DMS53 (cell line): ENCODE data around the gene MDH2.
A peak's percentile ranks its signal among the peaks of the same experiment; 100 is the strongest.
"Not testable (repeated sequence)": the region's sequence is repeated elsewhere in the genome, so short reads cannot be mapped to it uniquely, and the experiment has no call there.

Experiments
- DNase-seq: peaks from one replicate; lab custom pipeline; 2025; lab: John Stamatoyannopoulos, UW

MDH2 gene

DNA sequence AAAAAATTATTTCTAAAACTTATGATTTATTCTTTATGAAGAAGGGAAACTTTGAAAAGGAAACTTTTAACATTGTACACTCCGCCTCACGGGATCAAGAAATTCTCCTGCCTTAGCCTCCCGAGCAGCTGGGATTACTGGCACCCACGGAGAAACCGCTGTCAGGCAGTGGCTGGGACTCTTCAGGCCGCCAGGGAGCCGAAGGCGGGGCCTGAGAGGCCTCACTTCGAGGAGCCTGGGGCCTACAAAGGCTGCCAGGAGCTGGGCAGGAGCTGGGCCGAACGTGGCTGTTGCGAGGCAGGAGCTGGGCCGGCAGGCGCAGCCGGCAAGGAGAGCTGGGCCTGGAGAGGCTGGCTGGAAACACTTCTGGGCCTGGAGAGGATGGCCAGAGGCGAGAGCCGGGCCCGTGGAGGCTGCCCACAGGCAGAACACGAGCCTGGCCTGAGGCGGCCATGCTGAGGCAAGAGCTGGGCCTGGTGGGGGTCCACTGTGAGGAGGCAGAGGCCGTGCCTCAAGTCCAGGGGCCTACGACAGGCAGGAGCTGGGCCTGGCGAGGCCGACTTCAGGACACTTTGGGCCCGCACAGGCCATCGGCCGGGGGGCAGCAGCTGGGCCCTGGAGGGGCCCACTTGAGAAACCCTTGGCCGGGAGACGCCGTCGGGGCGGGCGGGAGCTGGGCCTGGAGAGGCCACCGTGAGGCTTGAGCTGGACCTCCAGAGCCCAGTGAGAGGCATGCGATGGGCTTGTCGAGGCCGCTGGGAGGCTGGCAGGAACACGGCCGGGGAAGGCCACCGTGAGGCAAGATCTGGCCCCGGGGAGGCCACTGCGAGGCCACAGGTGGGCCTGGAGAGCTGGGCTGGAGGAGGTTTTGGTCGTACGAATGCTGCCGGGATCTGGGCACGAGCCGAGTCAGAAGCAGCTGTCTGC, 23.7 kb downstream of the MDH2 start:
- DNase-seq = no peak

DNA sequence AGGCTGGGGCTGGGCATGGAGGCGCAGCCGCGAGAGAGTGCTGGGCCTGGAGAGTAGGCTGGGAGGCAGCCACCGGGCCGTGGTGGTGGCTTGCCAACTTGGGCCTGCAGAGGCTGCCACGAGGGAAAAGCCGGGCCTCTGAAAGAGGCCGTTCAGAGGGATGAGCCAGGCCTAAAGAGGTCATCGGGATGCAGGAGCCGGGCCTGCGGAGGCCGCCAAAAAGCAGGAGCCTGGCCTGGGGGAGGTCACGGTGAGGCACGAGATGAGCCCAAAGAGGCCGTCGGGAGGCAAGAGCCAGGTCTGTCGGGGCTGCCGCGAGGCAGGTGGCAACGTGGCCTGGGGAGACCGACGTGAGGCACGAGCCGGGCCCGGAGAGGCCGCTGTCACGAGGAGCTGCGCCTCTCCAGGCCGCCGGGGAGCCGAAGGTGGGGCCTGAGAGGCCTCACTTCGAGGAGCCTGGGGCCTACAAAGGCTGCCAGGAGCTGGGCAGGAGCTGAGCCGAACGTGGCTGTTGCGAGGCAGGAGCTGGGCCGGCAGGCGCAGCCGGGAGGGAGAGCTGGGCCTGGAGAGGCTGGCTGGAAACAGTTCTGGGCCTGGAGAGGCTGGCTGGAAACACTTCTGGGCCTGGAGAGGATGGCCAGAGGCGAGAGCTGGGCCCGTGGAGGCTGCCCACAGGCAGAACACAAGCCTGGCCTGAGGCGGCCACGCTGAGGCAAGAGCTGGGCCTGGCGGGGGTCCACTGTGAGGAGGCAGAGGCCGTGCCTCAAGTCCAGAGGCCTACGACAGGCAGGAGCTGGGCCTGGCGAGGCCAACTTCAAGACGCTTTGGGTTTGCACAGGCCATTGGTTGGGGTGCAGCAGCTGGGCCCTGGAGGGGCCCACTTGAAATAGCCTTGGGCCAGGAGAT, 24.6 kb downstream of the MDH2 start:
- DNase-seq = no peak

DNA sequence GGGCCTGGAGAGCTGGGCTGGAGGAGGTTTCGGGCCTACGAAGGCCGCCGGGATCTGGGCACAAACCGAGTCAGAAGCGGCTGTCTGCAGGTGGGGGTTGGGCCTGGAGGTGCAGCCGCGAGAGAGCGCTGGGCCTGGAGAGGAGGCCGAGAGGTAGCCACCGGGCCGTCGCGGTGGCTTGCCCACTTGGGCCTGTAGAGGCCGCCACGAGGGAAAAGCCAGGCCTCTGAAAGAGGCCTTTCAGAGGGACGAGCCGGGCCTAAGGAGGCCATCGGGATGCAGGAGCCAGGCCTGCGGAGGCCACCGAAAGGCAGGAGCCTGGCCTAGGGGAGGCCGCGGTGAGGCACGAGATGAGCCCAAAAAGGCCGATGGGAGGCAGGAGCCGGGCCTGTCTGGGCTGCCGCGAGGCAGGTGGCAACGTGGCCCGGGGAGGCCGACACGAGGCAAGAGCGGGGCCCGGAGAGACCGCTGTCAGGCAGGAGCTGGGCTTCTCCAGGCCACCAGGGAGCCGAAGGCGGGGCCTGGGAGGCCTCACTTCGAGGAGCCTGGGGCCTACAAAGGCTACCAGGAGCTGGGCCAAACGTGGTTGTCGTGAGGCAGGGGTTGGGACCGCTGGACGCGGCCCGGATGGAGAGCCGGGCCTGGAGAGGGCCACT, 25.6 kb downstream of the MDH2 start:
- DNase-seq = no peak

DNA sequence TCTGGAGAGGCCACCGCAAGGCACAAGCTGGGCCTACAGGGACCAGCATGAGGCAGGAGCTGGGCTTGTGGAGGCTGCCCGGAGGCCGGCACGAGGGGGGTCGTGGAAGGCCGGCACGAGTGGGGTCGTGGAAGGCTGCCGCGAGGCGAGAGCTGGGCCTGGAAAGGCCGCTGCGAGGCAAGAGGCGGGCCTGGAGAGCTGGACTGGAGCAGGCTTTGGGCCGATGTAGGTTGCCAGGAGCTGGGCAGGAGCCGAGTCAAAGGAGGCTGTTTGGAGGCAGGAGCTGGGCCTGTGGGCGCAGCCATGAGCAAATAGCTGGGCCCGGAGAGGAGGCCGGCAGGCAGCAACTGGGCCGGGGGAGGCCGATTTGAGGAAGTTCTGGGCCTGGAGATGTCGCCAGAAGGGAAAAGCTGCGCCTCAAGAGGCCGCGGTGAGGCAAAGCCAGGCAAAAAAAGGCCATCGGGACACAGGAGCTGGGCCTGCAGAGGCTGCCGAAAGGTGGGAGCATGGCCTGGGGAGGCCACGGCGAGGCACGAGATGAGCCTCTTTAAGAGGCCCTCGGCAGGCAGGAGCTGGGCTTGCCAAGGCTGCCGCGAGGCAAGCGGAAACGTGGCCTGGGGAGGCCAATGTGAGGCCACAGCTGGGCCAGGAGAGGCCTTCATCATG, 26.5 kb downstream of the MDH2 start:
- no peak for DNase-seq

DNA sequence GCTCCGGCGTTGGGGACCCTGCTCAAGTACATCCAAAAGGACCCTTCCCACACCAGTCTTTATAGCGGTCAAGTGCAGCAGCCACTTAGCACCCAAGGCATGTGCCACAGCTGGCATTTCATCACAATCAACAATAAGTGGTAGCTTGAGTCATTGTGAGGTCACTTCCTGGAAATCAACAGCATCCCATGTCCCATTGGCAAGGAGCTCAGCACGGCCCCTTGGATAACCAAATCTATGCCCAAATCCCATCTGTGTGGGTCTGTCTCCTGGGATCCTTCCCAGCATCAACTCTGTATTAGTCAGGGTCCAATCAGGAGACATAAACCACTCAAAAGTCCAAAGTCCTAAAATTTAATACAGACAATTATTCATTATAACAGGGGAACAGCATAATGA, 27.1 kb downstream of the MDH2 start:
- peak; percentile 20 for DNase-seq

DNA sequence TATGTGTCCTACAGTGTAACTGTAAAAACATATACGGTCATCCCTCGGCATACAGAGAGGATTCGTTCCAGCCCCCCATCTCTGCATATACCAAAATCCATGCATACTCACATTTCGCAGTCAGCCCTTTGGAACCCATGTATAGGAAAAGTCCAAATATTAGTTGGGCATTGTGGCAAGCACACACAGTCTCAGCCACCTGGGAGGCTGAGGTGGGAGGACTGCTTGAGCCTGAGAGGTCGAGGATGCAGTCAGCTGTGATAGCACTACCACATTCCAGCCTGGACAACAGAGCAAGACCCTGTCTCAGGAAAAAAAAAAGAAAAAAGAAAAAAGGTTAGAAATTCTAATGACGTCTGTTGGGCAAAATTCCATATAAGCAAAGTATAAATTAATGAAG, 29.1 kb downstream of the MDH2 start:
- no peak for DNase-seq

DNA sequence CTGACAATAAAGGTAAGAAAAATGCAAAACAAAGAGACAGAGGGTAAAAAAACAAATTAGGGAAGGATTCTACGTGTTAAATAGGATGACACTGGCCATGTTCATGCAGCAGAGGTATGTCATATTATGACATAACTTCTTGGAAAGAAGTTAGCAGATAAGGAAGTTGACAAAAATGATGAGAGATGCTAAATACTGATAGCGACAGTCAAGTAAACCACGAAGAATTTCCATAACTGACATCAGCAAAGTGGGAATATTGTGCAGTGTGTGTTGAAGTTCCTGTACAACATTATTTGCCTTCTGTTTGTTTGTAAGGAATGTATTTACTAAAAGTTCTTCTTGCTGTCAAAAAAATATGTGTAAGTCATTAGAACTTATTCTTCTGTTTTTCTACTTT, 29.5 kb downstream of the MDH2 start:
- DNase-seq = no peak

DNA sequence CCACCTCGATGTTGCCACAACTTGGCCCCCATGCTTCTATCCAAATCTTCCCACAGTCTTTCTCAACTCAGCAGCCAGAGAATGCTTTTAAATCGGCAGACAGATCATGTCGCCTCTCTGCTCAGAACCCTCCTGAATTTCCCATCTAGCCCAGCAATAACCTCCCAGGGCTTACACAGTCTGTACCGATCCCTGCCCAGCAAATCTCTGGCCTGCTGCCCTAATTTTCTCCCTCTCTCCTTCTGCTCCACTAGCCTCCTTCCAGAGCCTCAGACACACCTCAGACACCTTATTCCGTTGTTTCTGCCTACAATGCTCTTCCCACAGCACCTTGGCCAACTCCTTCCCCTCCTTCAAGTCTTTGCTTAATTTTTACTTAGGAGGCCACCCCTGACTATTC, 32.3 kb downstream of the MDH2 start:
- DNase-seq = no peak

DNA sequence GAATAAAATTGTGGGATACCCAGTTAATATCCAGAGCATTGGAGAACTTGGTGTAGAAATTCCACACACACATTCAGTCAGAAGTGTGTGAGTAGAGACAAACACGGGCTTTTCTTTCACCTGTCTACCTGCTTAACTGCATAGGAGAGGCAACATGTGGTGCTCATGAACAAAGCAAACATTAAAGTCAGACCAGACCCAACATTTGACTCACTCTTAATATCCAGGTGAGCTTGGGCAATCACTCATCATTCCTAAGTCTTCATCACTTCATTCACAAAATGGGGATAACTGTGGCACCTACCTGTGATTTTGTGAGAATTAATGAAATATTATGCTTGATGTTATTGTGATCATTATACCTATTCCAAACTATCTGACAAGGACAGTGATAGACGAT, 36.2 kb downstream of the MDH2 start:
- DNase-seq = peak; percentile 44

DNA sequence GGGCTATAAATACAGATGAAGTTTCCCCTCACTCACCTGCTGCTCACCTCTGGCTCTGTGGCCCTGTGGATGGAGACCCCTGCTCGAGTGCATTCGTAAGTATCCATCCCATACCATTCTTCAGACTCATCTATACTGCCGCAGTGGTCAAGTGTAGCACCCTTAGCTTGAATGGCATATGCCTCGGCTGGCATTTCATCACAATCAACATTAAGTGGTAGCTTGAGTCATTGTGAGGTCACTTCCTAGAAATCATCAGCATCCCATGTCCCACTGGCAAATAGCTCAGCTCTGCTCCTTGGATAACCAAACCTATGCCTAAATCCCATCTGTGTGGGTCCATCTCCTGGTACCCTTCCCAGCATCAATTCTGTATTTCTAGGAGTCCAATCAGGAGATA, 38.2 kb downstream of the MDH2 start:
- no peak for DNase-seq

DNA sequence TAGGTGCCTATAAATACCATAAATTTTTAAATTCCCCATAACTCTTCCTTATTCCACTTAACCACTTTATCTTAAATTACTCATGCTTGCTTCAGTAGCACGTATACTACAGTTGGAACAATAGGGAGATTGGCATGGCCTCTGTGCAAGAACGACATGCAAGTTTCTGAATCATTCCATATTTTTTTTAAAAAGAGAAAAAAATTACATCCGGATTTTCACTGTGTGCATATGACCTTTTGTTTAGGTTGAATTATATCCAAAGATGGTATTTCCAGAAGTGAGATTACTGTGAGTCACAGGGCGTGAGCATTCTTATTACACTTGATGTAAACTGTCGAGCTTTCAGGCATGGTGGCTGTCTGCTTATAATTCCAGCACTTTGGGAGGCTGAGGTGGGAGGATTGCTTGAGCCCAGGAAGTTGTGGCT, 39.5 kb downstream of the MDH2 start:
- peak; percentile 73 for DNase-seq

DNA sequence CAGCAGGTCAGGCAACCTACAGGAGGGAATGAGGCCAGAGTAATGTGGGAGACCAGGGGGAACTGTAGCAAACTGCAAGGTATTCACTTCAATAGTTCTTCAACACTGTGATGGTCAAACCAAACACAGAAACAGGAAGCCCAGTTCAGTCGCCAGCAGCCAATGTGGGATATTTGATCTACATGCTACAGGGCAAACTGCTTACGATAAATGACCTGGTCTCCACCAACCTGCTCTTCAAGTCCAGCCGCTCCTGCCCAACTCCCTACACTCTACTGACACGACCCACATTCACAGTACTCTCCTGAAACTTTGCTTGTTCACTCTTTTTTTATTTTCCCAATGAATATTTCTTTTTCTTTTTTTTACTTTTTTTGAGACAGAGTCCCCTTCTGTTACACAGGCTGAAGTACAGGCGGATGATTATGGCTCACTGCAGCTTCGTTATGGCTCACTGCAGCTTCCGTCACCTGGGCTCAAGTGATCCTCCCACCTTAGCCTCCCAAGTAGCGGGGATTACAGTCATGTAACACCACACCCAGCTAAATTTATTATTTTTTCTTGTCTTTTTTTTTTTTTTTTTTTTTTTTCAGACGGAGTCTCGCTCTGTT, 42.1 kb downstream of the MDH2 start:
- DNase-seq = peak; percentile 70

DNA sequence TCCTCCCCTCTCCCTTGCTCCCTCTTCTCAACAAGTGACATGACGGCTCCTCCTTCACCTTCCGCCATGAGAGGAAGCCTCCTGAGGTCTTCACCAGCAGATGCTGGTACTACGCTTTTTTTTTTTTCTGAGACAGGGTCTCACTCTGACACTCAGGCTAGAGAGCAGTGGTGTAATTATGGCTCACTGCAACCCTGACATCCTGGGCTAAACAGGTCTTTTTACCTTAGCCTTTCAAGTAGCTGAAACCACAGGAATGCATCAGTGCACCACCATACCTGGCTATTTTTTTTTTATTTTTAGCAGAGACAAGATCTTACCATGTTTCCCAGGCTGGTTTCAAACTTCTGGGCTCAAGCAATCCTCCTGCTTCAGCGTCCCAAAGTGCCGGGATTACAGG, 43.6 kb downstream of the MDH2 start:
- peak; percentile 25 for DNase-seq

DNA sequence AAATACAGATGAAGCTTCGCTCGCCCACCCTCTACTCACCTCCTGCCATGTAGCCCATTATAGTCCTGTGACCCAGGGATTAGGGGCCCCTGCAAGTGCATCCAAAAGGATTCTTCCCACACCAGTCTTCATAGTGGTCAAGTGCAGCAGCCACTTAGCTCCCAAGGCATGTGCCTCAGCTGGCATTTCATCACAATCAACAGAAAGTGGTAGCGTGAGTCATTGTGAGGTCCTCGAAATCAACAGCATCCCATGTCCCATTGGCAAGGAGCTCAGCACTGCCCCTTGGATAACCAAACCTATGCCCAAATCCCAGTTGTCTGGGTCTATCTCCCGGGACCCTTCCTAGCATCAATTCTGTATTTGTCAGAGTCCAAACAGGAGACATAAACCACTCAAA, 45.6 kb downstream of the MDH2 start:
- DNase-seq = not testable (repeated sequence)

DNA sequence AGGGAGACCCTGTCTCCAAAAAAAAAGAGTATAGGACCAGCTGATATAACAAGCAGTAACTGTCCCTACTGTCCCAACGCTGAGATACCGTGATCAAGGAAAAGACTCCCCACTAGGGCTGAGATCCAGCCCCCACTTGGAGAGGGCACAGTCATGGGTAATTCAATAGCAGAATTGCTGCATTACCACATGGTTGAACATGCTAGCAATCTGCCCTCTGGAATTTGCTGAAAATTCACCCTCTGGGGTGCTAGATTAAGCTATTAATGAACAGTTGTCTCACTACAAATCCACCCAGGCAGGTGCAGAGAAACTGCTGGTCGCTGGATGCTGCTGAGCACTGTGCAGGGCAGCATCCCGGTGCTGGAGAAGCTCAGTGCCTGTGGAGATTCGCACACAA, 46.4 kb downstream of the MDH2 start:
- not testable (repeated sequence) for DNase-seq

DNA sequence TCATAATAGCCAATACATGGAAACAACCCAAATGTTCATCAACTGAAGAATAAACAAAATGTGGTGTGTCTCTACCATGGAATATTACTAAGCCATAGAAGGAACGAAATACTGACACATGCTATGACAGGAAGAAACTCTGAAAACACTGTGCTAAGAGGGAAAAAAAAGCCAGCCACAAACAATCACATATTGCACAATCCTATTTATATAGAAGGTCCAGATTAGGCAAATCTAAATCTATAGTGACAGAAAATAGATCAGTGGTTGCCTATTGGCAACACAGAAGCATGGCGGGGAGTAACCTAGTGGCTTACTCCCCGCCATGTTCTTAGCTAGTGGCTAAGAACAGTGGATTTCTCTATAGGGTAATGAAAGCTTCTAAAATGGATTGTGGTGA, 48.0 kb downstream of the MDH2 start:
- no peak for DNase-seq

DNA sequence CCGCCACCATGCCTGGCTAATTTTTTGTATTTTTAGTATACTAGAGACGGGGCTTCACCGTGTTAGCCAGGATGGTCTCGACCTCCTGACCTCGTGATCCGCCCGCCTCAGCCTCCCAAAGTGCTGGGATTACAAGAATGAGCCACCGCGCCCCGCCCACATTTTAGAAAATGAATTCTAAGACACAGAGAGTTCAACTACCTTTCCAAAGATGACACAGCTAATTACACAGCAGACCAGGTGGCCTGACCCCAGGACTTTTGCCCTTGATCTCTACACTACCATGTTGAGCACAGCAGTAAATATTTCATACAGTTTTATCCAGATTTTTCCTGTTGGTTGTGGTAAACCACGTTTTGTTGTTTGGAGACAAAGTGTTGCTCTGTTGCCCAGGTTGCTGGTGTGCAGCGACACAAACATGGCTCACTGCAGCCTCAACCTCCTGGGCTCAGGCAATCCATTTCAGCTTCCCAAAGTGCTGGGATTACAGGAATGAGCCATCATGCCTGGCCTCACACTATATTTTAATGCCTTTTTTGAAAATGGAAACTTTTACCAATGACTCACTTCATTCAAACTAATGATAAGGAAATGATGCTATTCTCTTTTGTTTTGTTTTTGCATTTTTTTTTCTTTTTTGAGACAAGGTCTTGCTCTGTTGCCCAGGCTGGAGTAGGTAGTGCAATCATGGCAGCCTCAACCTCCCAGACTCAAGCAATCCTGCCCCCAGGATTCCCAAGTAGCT, 54.0 kb downstream of the MDH2 start:
- DNase-seq = not testable (repeated sequence)

DNA sequence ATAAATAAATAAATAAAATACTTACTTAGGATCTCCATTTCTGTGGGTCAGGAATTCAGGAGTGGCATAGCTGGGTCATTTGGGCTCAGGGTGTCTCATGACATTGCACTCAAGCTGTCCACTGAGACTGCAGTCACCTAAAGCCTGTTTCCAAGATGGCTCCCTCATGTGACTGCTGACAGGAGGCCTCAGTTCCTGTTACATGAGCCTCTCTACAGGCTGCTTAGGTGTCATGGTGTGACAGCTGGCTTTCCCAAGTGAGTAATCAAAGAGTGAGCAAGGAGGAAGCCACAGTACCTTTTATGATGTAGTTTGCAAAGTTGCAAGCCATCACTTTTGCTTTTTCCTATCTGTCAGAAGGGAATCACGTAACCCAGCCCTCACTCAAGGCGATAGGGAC, 55.9 kb downstream of the MDH2 start:
- not testable (repeated sequence) for DNase-seq

DNA sequence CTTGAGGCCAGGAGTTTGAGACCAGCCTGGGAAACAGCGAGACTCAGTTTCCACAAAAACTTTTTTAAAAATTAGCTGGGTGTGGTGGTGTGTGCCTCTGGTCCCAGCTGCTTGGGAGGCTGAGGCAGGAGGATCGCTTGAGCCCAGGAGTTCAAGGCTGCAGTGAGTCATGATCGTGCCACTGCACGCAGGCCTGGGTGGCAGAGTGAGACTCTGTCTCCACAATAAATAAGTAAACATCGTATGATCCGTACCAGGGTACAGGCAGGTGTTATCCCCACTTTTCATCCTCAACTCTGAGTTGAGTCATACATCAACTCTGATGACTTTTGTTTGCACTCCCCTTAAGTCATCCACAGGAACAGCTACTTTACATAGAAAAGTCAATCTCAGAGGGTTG, 58.2 kb downstream of the MDH2 start:
- DNase-seq = peak; percentile 96

DNA sequence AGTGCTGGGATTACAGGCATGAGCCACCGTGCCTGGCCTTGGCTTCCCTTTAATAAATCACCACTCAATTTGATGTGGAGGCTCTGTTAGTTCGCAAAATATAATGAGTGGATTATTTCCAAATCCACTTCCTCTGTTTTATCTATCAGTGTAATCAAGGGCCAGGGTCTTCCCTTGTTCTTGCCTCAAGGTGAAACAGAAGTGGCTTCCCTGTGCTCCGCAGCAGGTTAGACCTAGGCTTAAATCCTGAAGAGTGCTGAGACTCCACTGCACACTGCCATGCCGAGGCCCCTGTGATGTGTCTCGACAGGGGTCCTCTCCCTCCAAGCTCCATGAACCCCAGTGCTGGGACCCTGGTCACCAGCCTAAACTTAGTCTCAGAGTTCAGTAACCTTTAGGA, 59.0 kb downstream of the MDH2 start:
- DNase-seq = peak; percentile 34
